ENCODE measurements around the gene IFITM1.

DNA sequence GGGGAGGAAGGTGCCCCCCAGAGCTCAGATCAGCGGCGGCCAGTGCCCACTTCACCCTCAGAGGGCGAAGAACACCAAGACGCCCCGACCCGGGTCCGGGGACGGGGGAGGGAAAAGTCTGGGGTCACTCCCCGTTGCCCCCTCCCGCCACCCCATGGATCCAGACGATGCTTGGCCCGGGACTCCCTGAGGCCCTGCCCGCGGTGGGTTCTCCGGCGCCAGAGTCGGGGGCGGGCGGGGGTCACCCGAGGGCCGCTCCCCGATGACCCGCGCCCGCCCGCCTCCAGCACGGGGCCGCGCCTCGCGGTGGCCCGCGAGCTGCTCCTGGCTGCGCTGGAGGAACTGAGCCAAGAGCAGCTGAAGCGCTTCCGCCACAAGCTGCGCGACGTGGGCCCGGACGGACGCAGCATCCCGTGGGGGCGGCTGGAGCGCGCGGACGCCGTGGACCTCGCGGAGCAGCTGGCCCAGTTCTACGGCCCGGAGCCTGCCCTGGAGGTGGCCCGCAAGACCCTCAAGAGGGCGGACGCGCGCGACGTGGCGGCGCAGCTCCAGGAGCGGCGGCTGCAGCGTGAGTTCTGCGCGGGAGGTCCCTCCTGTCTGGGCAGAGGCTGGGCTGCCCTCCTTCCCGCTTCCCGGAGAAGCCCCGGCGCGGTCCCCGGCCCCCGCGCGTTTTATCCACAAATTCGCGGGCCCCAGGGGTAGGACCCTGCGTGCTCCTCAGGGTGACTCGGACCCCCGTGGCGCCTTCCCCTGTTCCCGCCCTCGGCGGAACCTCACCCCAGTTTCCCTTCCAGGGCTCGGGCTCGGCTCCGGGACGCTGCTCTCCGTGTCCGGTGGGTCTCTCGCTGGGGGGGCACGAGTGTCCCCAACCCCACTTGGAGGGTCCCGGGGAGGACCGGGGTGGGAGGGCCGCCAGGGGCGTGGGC is 34.5 kb upstream of the IFITM1 start:
- TF ChIP-seq, protein P1, sequence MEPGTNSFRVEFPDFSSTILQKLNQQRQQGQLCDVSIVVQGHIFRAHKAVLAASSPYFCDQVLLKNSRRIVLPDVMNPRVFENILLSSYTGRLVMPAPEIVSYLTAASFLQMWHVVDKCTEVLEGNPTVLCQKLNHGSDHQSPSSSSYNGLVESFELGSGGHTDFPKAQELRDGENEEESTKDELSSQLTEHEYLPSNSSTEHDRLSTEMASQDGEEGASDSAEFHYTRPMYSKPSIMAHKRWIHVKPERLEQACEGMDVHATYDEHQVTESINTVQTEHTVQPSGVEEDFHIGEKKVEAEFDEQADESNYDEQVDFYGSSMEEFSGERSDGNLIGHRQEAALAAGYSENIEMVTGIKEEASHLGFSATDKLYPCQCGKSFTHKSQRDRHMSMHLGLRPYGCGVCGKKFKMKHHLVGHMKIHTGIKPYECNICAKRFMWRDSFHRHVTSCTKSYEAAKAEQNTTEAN (CRISPR knock-in tag; IDR thresholded peaks at IDR 0.05) = no peak
- TF ChIP-seq E2F4 (CRISPR knock-in tag; IDR thresholded peaks at IDR 0.05; ENCODE audit: borderline replicate concordance, low read depth) = no peak
- no peak for TF ChIP-seq CTCF (IDR thresholded peaks at IDR 0.05)
- TF ChIP-seq JUN (CRISPR knock-in tag; IDR thresholded peaks at IDR 0.05) = no peak
